GM03348 (cell line): ENCODE data around the gene KLHL25.
"Not testable (repeated sequence)": the region's sequence is repeated elsewhere in the genome, so short reads cannot be mapped to it uniquely, and the experiment has no call there.

Experiments
- DNase-seq: peaks from one replicate; pipeline ENCODE4 v3.0.0; 2012; ENCODE audit warnings: low spot score

The KLHL25 gene, protein sequence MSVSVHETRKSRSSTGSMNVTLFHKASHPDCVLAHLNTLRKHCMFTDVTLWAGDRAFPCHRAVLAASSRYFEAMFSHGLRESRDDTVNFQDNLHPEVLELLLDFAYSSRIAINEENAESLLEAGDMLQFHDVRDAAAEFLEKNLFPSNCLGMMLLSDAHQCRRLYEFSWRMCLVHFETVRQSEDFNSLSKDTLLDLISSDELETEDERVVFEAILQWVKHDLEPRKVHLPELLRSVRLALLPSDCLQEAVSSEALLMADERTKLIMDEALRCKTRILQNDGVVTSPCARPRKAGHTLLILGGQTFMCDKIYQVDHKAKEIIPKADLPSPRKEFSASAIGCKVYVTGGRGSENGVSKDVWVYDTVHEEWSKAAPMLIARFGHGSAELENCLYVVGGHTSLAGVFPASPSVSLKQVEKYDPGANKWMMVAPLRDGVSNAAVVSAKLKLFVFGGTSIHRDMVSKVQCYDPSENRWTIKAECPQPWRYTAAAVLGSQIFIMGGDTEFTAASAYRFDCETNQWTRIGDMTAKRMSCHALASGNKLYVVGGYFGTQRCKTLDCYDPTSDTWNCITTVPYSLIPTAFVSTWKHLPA

DNA sequence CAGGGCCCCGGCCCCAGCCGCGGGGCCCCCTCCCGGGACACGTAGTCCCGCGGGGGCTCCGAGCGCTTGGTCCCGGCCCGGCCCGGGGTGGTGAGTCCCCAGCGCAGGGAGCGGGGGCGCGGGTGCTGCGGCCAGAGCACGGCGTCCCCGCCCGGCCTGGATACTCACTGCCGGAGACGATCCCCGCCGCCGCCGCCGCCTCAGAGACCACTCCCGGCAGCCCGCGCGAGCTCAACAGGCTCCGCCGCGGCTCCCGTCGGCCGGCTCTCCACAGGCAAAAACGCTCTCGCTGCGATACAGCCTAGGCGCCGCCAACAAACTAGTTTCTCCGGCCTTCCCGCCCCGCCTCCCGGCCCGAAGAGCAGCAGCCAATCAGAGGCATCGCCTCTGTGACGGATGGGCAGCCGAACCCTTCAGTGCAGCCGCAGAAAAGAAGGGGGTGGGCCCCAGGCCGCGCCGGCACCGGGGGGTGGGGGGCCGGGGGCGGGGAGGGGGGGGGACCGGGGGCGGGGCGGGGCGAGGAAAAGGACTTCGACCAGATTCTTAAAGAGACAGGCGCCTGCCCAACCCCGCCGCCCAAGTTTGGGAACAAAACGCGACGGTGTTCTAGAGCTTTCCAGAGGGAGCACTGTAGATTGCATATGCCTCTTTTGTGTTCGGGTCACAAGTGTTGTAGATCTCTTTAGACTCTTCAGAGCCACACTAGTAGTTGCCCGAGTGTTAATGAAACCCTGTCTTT is at the start of gene KLHL25:
KLHL25 (minus strand) TSS at position 328 of the 739 bp plus-strand sequence. CDS start 25,115 bp downstream, outside the sequence.
- DNase-seq: peak; percentile 100

DNA sequence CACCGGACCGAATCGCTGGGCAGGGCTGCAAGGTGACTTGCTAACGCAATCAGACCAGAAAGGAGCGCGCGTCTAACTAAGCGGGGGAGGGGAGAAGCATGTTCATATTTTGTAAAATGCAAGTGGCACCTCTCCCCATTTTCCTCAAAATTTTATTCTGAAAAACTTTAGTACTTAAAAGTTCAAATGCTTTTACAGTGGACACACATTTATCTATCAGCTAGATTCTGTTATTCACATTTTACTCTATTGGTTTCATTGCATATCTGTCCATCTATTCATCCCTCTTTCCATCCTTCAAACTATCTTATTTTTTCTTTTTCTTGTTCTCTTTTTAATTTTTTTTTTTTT is 46.1 kb upstream of the KLHL25 start:
- DNase-seq: no peak

DNA sequence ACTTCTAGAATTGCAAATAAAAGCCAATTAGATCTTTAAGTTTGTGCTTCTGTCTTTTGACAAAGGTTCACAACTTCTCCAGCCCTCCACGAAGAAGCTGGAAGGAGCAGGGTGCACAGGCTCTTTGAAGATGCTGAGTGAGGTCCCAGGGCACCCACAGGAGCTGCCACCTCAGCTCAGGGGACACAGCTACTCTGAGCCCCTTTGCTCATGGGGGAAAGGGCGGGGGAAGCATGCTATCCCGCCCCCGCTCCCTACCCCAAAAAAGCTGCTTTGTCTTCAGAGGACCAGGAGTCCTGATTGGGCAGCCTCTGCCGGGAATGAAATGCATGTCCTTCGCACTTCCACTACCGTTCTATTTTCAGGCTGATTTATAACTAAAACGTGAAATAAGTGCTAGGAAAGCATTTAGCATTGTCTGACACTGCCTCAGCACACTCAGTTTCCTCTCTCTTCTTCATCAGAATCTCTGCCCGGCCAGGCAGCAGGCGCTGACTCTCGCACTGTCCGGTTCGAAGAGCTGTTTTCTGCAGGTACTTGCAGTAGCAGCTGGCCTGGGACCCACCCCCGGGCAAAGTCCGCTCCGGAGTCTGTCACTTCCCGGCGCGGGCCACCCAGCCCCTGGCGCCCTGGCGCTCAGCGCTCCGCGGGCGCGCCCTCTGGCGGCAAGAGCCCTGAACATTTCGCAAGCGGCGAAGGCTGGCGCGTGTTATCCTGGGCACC is 45.5 kb upstream of the KLHL25 start:
- peak; percentile 93 for DNase-seq

DNA sequence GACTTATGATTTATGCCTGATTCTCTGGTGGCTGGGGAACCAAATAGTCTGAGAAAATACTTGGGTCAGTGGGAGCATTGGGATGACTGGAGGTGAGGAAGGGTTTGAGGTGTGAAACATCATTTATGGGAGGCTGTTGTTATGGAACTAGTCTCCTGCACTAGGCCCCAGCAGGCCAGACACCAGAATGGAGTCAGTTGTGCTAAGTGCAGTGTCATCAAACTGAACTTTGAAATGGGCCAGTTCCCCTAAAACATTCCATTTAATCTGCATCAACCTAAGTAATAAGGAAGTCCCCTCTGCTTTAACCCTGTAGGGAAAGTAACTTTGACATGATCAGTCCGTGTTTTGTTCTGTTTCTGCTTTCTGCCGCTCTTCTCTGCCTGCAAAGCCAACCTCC is 44.9 kb upstream of the KLHL25 start:
- no peak for DNase-seq

DNA sequence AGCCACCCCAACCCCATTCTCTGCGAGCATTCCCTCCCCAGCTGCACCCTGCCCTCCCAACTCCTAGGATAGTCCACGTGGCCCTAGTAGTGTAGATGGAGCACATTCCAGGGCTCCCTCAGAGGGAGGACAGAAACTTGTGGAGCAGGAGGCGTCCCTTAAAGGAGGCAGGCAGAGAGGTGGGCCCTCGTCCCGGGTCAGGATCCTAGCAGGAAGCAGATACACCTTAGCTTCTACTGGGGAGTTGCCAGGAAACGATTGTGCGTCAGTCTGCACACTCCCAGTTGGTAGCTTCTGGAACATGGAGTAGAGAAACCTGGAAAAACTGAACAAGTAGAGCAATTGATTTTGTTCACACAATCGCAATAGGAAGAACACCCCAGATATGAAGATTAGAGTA is 43.9 kb upstream of the KLHL25 start:
- DNase-seq: no peak

DNA sequence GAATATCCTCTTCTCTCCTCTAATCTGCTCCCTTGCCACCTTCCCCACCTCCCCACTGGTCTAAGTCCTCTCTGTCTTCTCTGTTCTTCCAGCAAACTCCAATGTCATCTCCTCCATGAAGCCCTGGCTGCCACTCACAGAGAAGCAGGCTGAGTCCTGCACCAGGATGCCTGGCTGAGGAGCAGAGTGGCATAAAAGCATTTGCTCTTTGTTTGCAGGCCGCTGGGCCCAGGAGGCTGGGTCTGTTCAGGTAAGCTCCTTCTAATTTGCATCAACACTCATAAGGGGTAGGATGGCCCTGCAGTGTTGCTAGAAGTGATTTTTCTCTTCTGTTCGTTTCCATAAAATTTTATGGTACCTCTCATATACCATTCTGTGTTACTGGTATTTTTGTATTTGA is 43.2 kb upstream of the KLHL25 start:
- no peak for DNase-seq

DNA sequence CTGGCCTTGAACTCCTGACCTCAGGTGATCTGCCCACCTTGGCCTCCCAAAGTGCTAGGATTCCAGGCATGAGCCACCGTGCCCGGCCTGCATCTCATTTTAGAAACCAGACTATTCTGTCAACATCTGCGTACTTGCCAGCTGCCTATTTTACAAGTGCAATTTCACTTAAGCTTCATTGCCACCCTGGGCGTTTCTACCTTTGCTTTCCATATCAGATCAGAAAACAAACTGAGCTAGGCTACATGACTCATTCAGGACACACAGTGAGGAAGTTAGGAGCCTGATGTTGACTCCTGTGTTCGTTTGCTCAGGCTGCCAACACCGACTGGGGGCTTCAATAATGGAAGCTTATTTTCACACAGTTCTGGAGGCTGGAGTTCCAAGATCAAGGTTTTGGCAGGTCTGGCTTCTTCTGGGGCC is 42.3 kb upstream of the KLHL25 start:
- DNase-seq: no peak

DNA sequence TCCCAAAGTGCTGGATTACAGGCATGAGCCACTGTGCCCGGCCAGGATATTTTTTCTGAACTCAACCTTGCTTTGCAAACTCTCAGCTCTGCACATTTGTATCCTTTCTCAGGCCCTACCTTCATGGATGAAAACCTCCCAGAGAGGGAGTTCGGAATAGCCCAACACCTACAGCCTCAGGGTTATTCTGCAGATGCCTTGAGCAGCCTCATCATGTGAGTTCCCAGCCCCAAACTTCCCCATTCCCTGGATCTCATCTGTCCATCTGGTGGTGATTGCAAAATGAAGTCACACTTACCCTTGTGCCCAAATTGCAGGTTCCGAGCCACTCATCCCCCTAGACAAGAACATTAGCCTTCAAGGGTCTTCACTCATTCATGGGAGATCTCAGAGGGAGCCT is 39.9 kb upstream of the KLHL25 start:
- no peak for DNase-seq

DNA sequence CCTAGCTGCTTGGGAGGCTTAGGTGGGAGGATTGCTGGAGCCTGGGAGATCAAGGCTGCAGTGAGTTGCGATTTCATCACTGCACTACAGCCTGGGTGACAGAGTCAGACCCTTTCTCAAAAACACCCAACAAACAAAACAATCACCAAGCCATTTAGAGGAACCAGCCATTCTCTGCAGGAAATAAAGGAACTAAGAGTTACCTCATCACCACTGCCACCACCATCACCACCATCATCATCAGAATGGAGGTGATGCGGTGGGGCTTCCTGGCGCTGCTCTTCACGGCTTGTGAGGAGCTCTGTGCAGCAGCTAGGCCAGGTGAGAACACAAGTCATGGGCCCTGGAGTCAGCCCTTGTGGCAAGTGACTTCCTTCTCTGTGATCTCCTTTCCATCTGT is 37.7 kb upstream of the KLHL25 start:
- no peak for DNase-seq

DNA sequence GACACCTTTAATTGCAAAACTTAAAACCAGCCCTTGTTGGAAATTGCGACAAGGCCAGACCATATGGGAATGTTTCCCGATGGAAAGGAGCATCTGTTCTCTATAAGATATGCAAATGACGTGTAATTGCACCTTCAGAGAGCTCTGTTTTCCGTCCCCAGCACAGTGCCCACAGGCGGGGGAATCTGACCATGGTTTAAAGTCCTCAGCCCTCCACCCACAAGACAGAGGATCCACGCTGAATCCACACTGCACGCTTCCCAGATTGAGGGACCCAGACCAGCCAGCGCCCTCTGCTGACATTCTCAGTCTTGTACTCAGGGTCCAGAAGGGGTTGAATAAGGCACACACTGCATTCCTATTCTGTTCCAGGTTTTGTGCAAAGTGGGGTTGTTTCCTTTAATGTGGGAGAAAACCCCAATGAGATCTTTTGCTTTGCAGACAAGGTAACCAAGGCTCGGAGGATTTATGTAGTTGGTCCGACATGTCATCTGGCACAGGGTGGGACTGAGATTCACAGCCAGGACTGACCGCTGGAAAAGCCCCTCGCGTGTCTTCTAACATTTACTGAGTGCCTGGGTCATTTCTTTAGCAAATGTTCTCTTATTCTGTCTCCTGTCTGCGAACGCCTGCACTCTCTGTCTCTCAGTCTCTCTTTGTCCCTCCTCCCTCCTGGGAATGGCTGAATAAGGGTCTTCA is 36.8 kb upstream of the KLHL25 start:
- DNase-seq: peak; percentile 82

DNA sequence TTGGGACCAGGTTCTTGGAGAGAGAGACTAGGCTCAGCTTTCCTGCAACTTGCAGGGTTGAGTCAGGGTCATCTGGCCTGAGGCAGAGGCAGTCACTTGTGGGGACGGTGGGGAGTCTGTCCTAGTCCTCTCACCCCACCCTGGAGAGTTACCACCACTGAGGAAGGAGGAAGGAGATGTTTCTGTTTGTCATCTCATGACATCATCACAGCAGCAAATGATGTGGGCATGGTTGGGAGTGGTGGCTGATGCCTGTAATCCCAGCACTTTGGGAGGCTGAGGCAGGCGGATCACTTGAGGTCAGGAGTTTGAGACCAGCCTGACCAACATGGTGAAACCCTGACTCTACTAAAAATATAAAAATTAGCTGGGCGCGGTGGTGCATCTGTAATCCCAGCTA is 35.0 kb upstream of the KLHL25 start:
- DNase-seq: not testable (repeated sequence)

DNA sequence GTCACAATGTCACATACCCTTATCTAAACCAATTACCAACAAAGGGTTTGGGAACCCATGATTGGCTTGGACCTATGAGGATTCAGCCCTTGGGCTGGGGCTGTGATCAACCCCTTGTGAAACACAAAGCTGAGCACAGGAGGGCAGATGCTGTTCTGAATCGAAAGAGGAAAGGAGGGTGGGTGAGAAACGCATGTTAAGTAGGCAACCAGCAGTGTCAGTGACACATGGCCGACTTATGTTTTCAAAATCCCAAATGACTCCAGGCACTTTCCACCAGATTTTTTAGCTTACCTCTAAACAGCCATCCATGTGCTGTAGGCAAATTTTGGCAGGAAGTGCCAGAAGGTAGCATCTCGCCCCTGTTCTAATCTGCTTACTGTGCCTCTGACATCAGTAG is 34.1 kb upstream of the KLHL25 start:
- no peak for DNase-seq

DNA sequence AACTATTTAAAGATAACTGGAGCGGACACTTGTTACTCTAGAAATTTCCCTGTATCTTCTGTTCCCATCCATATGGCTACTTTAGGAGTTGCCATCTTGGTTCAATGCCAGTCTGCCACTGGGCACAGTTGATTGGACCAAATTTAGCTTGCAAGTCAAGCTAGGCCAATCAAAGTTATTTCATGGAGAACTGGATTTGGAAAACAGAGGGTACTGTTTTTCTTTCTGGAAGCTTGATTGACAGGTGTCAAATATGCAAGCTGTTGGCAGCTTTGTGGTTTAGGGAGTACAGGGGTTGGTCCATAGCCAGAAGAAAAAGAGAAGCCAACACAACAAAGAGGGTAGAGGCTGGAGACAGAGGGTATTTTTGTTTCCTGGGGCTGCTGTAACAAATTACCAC is 33.4 kb upstream of the KLHL25 start:
- DNase-seq: no peak

DNA sequence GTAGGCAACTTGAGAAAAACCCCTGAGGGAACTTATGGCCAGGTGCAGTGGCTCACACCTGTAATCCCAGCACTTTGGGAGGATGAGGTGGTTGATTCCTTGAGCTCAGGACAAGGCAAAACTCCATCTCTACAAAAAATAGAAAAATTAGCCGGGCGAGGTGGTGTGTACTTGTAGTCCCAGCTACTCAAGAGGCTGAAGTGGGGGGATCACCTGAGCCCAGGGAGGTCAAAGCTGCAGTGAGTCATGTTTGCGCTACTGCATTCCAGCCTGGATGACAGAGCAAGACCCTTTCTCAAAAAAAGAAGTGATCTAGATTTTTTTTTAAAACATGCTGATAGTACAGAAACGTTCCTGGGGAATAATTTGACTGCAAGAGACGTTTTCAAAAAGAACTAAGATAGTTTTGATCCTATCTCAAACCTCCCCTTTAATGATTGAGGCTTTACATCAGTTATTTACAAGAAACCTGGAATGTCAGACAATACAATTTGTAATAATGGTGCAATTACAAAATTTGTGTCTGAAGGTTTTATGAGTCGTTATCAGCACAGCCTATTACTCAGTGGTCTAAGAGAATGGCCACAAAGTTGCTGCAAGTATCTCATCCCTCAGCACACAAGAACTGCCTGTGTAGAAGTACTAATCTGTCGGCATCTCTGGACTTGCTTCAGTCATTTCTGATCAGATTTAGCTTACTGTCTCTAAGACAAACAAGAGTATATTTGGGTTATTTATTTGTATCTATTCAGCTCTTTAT is 32.2 kb upstream of the KLHL25 start:
- DNase-seq: no peak

DNA sequence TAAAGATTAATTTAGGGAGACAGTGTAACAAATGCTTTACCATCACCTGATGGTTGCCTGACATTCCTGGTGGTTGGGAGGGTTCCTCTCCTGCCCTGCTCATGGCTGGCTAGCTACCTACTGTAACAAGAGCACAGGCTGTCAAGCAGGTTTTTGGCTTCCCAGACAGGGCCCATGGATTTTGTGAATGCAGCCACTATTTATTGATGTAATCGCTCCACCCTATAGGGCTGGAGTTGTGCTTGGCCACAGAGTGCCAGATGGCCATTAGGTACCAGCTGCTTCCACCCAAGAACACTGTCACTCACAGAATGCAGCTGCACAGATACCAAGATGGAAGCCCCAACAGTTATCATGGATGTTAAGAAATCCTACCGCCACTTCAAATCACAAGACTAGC is 31.0 kb upstream of the KLHL25 start:
- no peak for DNase-seq

DNA sequence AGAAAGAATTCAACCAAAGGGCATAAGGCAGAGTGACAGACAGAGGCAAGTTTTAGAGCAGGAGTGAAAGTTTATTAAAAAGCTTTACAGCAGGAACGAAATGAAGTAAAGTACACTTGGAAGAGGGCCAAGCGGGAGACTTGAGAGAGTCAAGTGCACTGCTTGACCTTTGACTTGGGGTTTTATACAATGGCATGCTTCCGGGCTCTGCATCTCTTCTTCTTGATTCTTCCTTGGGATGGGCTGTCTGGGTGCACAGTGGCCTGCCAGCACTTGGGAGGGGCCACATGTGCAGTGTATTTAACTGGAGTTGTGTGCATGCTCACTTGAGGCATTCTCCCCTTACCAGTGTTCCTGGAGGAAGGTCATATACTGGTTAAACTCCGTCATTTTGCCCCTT is 30.4 kb upstream of the KLHL25 start:
- no peak for DNase-seq

DNA sequence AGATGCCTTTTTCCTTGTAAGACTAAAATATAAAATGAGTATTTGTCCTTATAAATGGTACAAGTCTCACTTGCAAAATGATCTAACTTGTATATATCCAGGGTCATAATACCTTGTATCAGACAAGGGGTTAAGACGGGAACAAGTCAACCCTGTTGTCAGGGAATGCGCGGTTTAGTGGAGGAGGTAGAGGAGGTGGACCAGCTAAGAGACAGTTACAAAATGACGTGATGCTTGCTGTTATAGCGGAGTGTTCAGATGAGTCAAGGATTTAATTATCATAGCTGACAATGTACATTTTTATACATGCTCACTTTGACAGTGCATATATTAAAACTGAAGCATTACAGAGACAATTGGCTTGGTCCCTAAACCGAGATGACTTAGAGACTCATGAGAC is 26.8 kb upstream of the KLHL25 start:
- DNase-seq: no peak

DNA sequence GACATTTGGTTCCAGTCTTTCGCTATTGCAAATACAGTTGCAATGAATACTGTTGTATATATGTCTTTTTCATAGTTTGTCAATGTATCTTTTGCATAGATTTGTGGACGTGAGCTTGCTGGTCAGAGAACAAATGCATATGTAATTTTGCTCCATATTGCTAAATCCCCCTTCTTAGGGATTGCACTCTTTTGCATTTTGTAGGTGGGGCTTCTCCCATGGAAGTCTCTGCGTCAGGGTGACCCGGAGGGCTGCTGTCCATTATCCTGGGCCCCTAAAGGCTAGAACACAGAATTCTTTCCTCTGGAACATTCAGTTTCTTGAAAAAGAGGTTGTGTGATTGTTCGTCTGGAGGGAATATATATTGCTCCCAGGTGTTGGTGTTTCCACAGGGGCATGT is 25.2 kb upstream of the KLHL25 start:
- DNase-seq: no peak

DNA sequence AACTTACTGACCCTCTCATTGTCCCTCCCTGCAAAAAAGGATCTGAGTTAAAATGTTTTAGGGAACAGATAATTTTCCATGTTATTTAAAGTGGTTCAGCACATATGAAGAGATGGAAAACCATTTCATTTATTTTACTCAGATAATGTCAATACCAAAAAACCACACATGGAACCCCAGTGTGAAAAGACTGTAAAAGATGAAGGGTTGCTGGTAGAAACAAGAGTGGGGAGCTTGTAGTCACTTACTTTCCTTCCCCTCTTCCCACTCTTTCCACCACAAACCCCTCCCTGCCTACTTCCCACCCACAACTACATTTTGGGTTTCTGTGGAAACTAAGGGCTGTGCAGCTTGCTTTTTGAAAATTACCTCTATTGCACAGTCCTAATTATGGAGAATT is 18.5 kb upstream of the KLHL25 start:
- DNase-seq: no peak

DNA sequence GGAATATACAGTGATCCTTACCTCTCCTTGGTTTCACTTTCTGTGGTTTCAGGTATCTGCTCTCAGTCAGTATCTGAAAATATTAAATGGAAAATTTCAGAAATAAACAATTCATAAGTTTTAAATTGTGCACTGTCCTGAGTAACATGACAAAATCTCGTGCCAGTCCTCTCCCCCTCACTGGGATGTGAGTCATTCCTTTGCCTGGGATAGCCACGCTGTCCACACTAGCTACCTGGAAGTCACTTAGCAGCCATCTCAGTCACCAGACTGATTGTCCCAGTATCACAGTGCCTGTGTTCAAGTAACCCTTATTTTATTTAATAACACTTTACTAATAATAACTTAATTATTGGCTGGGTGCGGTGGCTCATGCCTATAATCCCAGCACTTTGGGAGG is 15.3 kb upstream of the KLHL25 start:
- DNase-seq: no peak

DNA sequence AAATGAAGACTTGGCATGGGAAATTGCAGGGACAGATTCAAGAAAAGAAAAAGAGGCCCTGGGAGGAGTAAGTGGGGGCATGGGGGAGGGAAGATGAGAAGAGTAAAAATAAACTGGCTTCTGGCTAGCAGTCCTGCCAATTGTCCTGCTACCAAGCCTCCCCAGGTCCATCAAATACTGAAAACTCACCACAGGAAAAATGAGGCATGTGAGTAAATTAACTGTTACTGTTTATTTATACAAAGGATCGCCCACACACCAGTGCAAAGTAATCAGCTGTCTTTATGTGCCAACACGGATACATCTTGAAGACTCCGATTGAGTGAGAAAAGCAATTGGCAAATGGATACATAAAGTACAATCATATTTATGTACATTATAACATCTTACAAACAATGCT is 10.7 kb upstream of the KLHL25 start:
- no peak for DNase-seq
